Aorta (tissue), 5 donors: ENCODE measurements around the gene OR52B2. TPM values are rescaled to one million over a fixed set of nuclear protein-coding genes. Genes with fewer than 3 reads are reported as not detected.

ENCODE experiments used
- ATAC-seq: fragments of 200-7000 bp; cut with Tn5 transposase; one replicate; pipeline ENCODE4 v1.9.1; 2022; ENCODE audit warnings: moderate library complexity; ENCODE audit not compliant: low FRiP score
- DNase-seq, 2 donors: peaks; one replicate each; pipeline ENCODE4 v3.0.0-alpha.2; 2020
- H3K27ac ChIP-seq, 2 donors: one replicate each; pipeline ENCODE4 v1.5.1; 2013; ENCODE audit warnings: low read length in 2 of 2, mild to moderate bottlenecking in 2 of 2, moderate library complexity in 2 of 2, control low read depth in 1 of 2, inconsistent platforms in 1 of 2, low read depth in 1 of 2
- H3K27me3 ChIP-seq, 2 donors: one replicate each; pipeline ENCODE4 v1.6.1; 2013; ENCODE audit warnings: control low read depth in 1 of 2, low read length in 1 of 2, mild to moderate bottlenecking in 1 of 2, moderate library complexity in 1 of 2; ENCODE audit not compliant: insufficient read depth in 2 of 2, control insufficient read depth in 1 of 2
- H3K36me3 ChIP-seq, 2 donors: one replicate each; pipeline ENCODE4 v1.6.1; 2013; ENCODE audit warnings: control low read depth in 1 of 2, low read length in 1 of 2, mild to moderate bottlenecking in 1 of 2; ENCODE audit not compliant: insufficient read depth in 2 of 2, control insufficient read depth in 1 of 2
- H3K4me1 ChIP-seq, 2 donors: one replicate each; pipeline ENCODE4 v1.6.1; 2013; ENCODE audit warnings: low read length in 2 of 2, control low read depth in 1 of 2, mild to moderate bottlenecking in 1 of 2, moderate library complexity in 1 of 2; ENCODE audit not compliant: insufficient read depth in 2 of 2, control insufficient read depth in 1 of 2
- H3K4me3 ChIP-seq, 2 donors: one replicate each; pipeline ENCODE4 v1.5.1; 2013; ENCODE audit warnings: low read length in 2 of 2, control low read depth in 1 of 2, mild to moderate bottlenecking in 1 of 2
- H3K9me3 ChIP-seq: one replicate; pipeline ENCODE4 v1.6.1; 2013; ENCODE audit warnings: mild to moderate bottlenecking, low read length; ENCODE audit not compliant: control insufficient read depth
- WGBS, 2 donors: extraction: QIAGEN DNeasy Blood & Tissue Kit; methylation state at CpG; one replicate each; pipeline ENCODE4 v1.1.7; 2013; 5-methylcytosine and 5-hydroxymethylcytosine counted together
- intact Hi-C, 2 donors: fragments of 100-400 bp; cut with DNase I; formaldehyde crosslinking; loops; one replicate each; pipeline versions ENCODE4 v1.14.2 to v1.15.0; 2022
- polyA plus RNA-seq, 2 donors: library from polyadenylated mRNA; stranded (reverse); fragments of 200-250 nt; gene quantifications; one replicate each; pipeline ENCODE4 v1.2.3, GENCODE V29; 2013
- total RNA-seq, 2 donors: library from RNA; stranded (reverse); fragmentation: NEBNext Ultra II Directional; extraction: Animal tissue kit (Norgen Biotek cat#: 25700); gene quantifications; one replicate each; pipeline ENCODE4 v1.2.1, GENCODE V29; 2021
- donor health status: healthy with polysubstance abuse.
- donor health status: Bipolar disorder and iron deficiency.
- donor health status: DM: no; HTN: no; CAD: no.
- donor health status: DM: no; HTN: no; CAD: no.
- donor health status: DM: yes; HTN: yes; CAD: no.

The OR52B2 gene
- total and polyA plus RNA-seq, 4 donors, result not detected

- intact Hi-C loops, result no loop called here
- peaks cover 0 to 1% of the 10 kb centered on the region in 2 donors for H3K27me3 ChIP-seq
- no peak overlapping the region for H3K27ac ChIP-seq
- no peak overlapping the region for H3K4me3 ChIP-seq
- no peaks in the 10 kb centered on the region for H3K9me3 ChIP-seq
- WGBS, 2 donors, result 80 to 86% methylated on average over 1 of the region's 1 CpG
- ATAC-seq (no peak), DNase-seq (no peak)
- H3K36me3 ChIP-seq, result no peaks in the 10 kb centered on the region
- no peaks in the 10 kb centered on the region for H3K4me1 ChIP-seq
Measured at GRCh38 chr11:6129635-6130034, 40.5 kb downstream of the OR52B2 start.

- no peak for DNase-seq
- no peak overlapping the region for H3K4me3 ChIP-seq
- H3K36me3 ChIP-seq, result no peaks in the 10 kb centered on the region
- intact Hi-C loops, result no loop called here
- H3K4me1 ChIP-seq, result no peaks in the 10 kb centered on the region
- H3K9me3 ChIP-seq, result no peaks in the 10 kb centered on the region
- no peak overlapping the region for H3K27ac ChIP-seq
- H3K27me3 ChIP-seq, result peaks cover 0 to 1% of the 10 kb centered on the region in 2 donors
- ATAC-seq, result no peak
- 78 to 79% methylated on average over 1 of the region's 1 CpG for WGBS, 2 donors
Measured at GRCh38 chr11:6129011-6129410, 41.1 kb downstream of the OR52B2 start.

GRCh38 chr11:6127881-6128280 is 42.2 kb downstream of the OR52B2 start:
- intact Hi-C loops, result no loop called here
- ATAC-seq, result no peak
- Histone ChIP-seq H3K27me3 (peaks cover 0 to 1% of the 10 kb centered on the region in 2 donors), H3K27ac (no peak overlapping the region), H3K9me3 (no peaks in the 10 kb centered on the region), H3K4me1 (no peaks in the 10 kb centered on the region), H3K4me3 (no peak overlapping the region), H3K36me3 (no peaks in the 10 kb centered on the region)
- 58 to 64% methylated on average over 4 of the region's 4 CpGs for WGBS, 2 donors
- no peak for DNase-seq

- intact Hi-C loops, result no loop called here
- WGBS, 2 donors, result 60 to 61% methylated on average over 3 of the region's 3 CpGs
Measured at GRCh38 chr11:6124245-6124644, 45.9 kb downstream of the OR52B2 start.

More at GRCh38 chr11:6124245-6124644, 45.9 kb downstream of the OR52B2 start:
- H3K9me3 ChIP-seq, result no peaks in the 10 kb centered on the region
- peaks cover 0 to 1% of the 10 kb centered on the region in 2 donors for H3K27me3 ChIP-seq
- no peak for DNase-seq
- no peaks in the 10 kb centered on the region for H3K36me3 ChIP-seq
- H3K27ac ChIP-seq, result no peak overlapping the region
- no peaks in the 10 kb centered on the region for H3K4me1 ChIP-seq
- H3K4me3 ChIP-seq, result no peak overlapping the region
- ATAC-seq, result no peak

Other genes with a start within 250 kb of the OR52B2 start
- gene OR56A3, start 228.1 kb downstream of the OR52B2 start, total RNA-seq, result not detected
- gene OR56A3, start 228.1 kb downstream of the OR52B2 start, polyA plus RNA-seq, result not detected
- not detected for gene OR56A5, start 201.8 kb downstream of the OR52B2 start, total RNA-seq
- gene OR56A5, start 201.8 kb downstream of the OR52B2 start, polyA plus RNA-seq, result not detected
- gene OR52L1, start 183.3 kb downstream of the OR52B2 start, total RNA-seq, result not detected
- not detected for gene OR52L1, start 183.3 kb downstream of the OR52B2 start, polyA plus RNA-seq
- not detected for gene OR56A4, start 163.4 kb downstream of the OR52B2 start, total RNA-seq
- not detected for gene OR56A4, start 163.4 kb downstream of the OR52B2 start, polyA plus RNA-seq
- gene OR56A1, start 139.6 kb downstream of the OR52B2 start, total RNA-seq, result under 1 TPM in 1 of 2 donors, not detected in 1; 0.13 TPM
- not detected for gene OR56A1, start 139.6 kb downstream of the OR52B2 start, polyA plus RNA-seq
- gene OR56B4, start 62.6 kb downstream of the OR52B2 start, total RNA-seq, result not detected
- gene OR56B4, start 62.6 kb downstream of the OR52B2 start, polyA plus RNA-seq, result not detected
- gene OR52W1, start 28.9 kb upstream of the OR52B2 start, total RNA-seq, result not detected
- not detected for gene OR52W1, start 28.9 kb upstream of the OR52B2 start, polyA plus RNA-seq
- not detected for gene C11orf42, start 35.2 kb upstream of the OR52B2 start, total RNA-seq
- not detected for gene C11orf42, start 35.2 kb upstream of the OR52B2 start, polyA plus RNA-seq
- gene FHIP1B, start 64.3 kb upstream of the OR52B2 start, total RNA-seq, result 10 to 100 TPM; 27.1 to 38.7 TPM
- 10 to 100 TPM in 1 of 2 donors, 1 to 10 TPM in 1; 9.0 to 82.1 TPM for gene FHIP1B, start 64.3 kb upstream of the OR52B2 start, polyA plus RNA-seq
- under 1 TPM in 1 of 2 donors, not detected in 1; 0.33 TPM for gene CNGA4, start 68.8 kb upstream of the OR52B2 start, total RNA-seq
- under 1 TPM; 0.38 TPM for gene CNGA4, start 68.8 kb upstream of the OR52B2 start, polyA plus RNA-seq
- gene CCKBR, start 89.5 kb upstream of the OR52B2 start, total RNA-seq, result not detected
- not detected for gene CCKBR, start 89.5 kb upstream of the OR52B2 start, polyA plus RNA-seq
- gene CAVIN3, start 150.2 kb upstream of the OR52B2 start, total RNA-seq, result 100 to 1,000 TPM; 167 to 176 TPM
- 100 to 1,000 TPM; 102 to 309 TPM for gene CAVIN3, start 150.2 kb upstream of the OR52B2 start, polyA plus RNA-seq
- gene SMPD1, start 220.1 kb upstream of the OR52B2 start, total RNA-seq, result 10 to 100 TPM; 29.2 to 40.4 TPM
- 10 to 100 TPM; 10.0 to 45.5 TPM for gene SMPD1, start 220.1 kb upstream of the OR52B2 start, polyA plus RNA-seq
- 10 to 100 TPM; 50.8 to 62.2 TPM for gene APBB1, start 248.8 kb upstream of the OR52B2 start, total RNA-seq
- 100 to 1,000 TPM in 1 of 2 donors, 10 to 100 TPM in 1; 25.8 to 121 TPM for gene APBB1, start 248.8 kb upstream of the OR52B2 start, polyA plus RNA-seq